OCI-LY3 (cell line): ENCODE measurements around the gene IL1RN.

Experiments used
- H2AFZ ChIP-seq: fragments of 200-600, 300-600 bp; shearing (Covaris generic); 2 replicates; pipeline ENCODE4 v1.6.0; 2014; ENCODE audit warnings: antibody characterized with exemption, low read depth, low read length
- H3K27ac ChIP-seq: fragments of 200-600, 300-600 bp; sonication (generic); 2 replicates; pipeline ENCODE4 v1.5.1; 2014; ENCODE audit warnings: mild to moderate bottlenecking, low read length, moderate library complexity, mixed read lengths
- H3K27me3 ChIP-seq: fragments of 200-600, 300-600 bp; sonication (generic); 2 replicates; pipeline ENCODE4 v1.6.1; 2014; ENCODE audit warnings: low read depth, low read length, mixed read lengths
- H3K36me3 ChIP-seq: fragments of 200-600, 300-600 bp; sonication (generic); replicated peaks from 2 replicates; pipeline ENCODE3; 2014; ENCODE audit warnings: low read depth, low read length, mixed read lengths
- H3K4me1 ChIP-seq: fragments of 300-600, 200-600 bp; sonication (generic); 2 replicates; pipeline ENCODE4 v1.6.1; 2014; ENCODE audit warnings: low read length, mixed read lengths
- H3K4me2 ChIP-seq: fragments of 200-600, 300-600 bp; sonication (generic); 2 replicates; pipeline ENCODE4 v1.6.1; 2014; ENCODE audit warnings: low read length, mixed read lengths
- H3K4me3 ChIP-seq: fragments of 300-600, 200-600 bp; sonication (generic); 2 replicates; pipeline ENCODE4 v1.5.1; 2014; ENCODE audit warnings: antibody characterized with exemption, mild to moderate bottlenecking, low read length, moderate library complexity
- H3K79me2 ChIP-seq: fragments of 300-600, 200-600 bp; shearing (Covaris generic); 2 replicates; pipeline ENCODE4 v1.6.1; 2014; ENCODE audit warnings: mild to moderate bottlenecking, low read length, mixed read lengths
- H3K9ac ChIP-seq: fragments of 300-600, 200-600 bp; shearing (Covaris generic); 2 replicates; pipeline ENCODE4 v1.6.0; 2014; ENCODE audit warnings: mild to moderate bottlenecking, low read length, moderate library complexity
- H3K9me3 ChIP-seq: fragments of 200-600, 300-600 bp; shearing (Covaris generic); 2 replicates; pipeline ENCODE4 v1.6.1; 2014; ENCODE audit warnings: low read length, mixed read lengths; ENCODE audit not compliant: insufficient read depth
- H4K20me1 ChIP-seq: fragments of 200-600, 300-600 bp; sonication (generic); 2 replicates; pipeline ENCODE4 v1.6.1; 2016; ENCODE audit warnings: low read length, mixed read lengths; ENCODE audit not compliant: insufficient read depth
- CTCF ChIP-seq: fragments of 200-600, 300-600 bp; sonication (generic); IDR thresholded peaks from 2 replicates; pipeline ENCODE4 v1.5.1; 2014; ENCODE audit warnings: antibody characterized with exemption, low read length, low read depth
- EZH2phosphoT487 ChIP-seq: fragments of 200-600 bp; shearing (Covaris generic); IDR thresholded peaks from 2 replicates; pipeline ENCODE4 v1.6.1; 2018; ENCODE audit warnings: antibody characterized with exemption, mixed run types, low read depth

IL1RN gene

GRCh38 chr2:113141451-113141850, 14.1 kb downstream of the IL1RN start:
- TF ChIP-seq EZH2phosphoT487 = no peak
- no peak for TF ChIP-seq CTCF
- no peak overlapping the region for H3K4me3 ChIP-seq
- H2AFZ ChIP-seq = no peak overlapping the region
- H3K27me3 ChIP-seq = no peaks in the 10 kb centered on the region
- no peak overlapping the region for H3K9ac ChIP-seq
- no peaks in the 10 kb centered on the region for H3K79me2 ChIP-seq
- H3K27ac ChIP-seq = no peak overlapping the region
- peaks cover 8% of the 10 kb centered on the region for H3K4me1 ChIP-seq
- no peak overlapping the region for H3K4me2 ChIP-seq
- 0 out of 2 replicates have a peak, but pooled peaks cover 3% of the 10 kb centered on the region for H3K9me3 ChIP-seq
- H4K20me1 ChIP-seq = no peaks in the 10 kb centered on the region
- H3K36me3 ChIP-seq = no peaks in the 10 kb centered on the region

GRCh38 chr2:113142290-113142689, 14.9 kb downstream of the IL1RN start:
- no peak overlapping the region for H2AFZ ChIP-seq
- no peak overlapping the region for H3K27ac ChIP-seq
- no peaks in the 10 kb centered on the region for H3K36me3 ChIP-seq
- H3K4me2 ChIP-seq = no peak overlapping the region
- H3K9ac ChIP-seq = no peak overlapping the region
- H3K27me3 ChIP-seq = no peaks in the 10 kb centered on the region
- no peaks in the 10 kb centered on the region for H3K79me2 ChIP-seq
- H3K9me3 ChIP-seq = 0 out of 2 replicates have a peak, but pooled peaks cover 3% of the 10 kb centered on the region
- H3K4me3 ChIP-seq = no peak overlapping the region
- no peak for TF ChIP-seq EZH2phosphoT487
- no peak for TF ChIP-seq CTCF
- no peaks in the 10 kb centered on the region for H4K20me1 ChIP-seq
- H3K4me1 ChIP-seq = peaks cover 8% of the 10 kb centered on the region

- no peak overlapping the region for H3K27ac ChIP-seq
- no peaks in the 10 kb centered on the region for H3K36me3 ChIP-seq
- H3K9me3 ChIP-seq = 0 out of 2 replicates have a peak, but pooled peaks cover 3% of the 10 kb centered on the region
- H3K4me2 ChIP-seq = no peak overlapping the region
- no peaks in the 10 kb centered on the region for H3K27me3 ChIP-seq
- TF ChIP-seq EZH2phosphoT487 (no peak), CTCF (no peak)
- no peaks in the 10 kb centered on the region for H4K20me1 ChIP-seq
- no peak overlapping the region for H3K4me3 ChIP-seq
- H2AFZ ChIP-seq = no peak overlapping the region
- H3K9ac ChIP-seq = no peak overlapping the region
- H3K79me2 ChIP-seq = no peaks in the 10 kb centered on the region
- no peaks in the 10 kb centered on the region for H3K4me1 ChIP-seq
These were observed 16.9 kb downstream of the IL1RN start for GRCh38 chr2:113144259-113144658.

- no peak for TF ChIP-seq EZH2phosphoT487
- no peak for TF ChIP-seq CTCF
- Histone ChIP-seq H3K27ac (no peak overlapping the region), H3K79me2 (no peaks in the 10 kb centered on the region), H3K36me3 (no peaks in the 10 kb centered on the region), H3K27me3 (no peaks in the 10 kb centered on the region), H3K9ac (no peak overlapping the region), H3K9me3 (0 out of 2 replicates have a peak, but pooled peaks cover 3% of the 10 kb centered on the region), H4K20me1 (no peaks in the 10 kb centered on the region), H3K4me3 (no peak overlapping the region), H3K4me1 (no peaks in the 10 kb centered on the region), H2AFZ (no peak overlapping the region), H3K4me2 (no peak overlapping the region)
These were observed 21.5 kb downstream of the IL1RN start for GRCh38 chr2:113148606-113149552.
